SK-N-SH (cell line): ENCODE results near the gene NSMCE1. TPM values are rescaled to one million over a fixed set of nuclear protein-coding genes. Genes with fewer than 3 reads are reported as not detected.

Experiments used
- CTCF ChIA-PET: fragments of 300-600, 350-600 bp; formaldehyde crosslinking; extraction: SDS; loops from one replicate; lab custom pipeline; 2021; lab: Yijun Ruan, JAX
- POLR2A ChIA-PET: fragments of 350-600 bp; sonication (Branson Sonifier 250); formaldehyde crosslinking; extraction: SDS; loops from one replicate; lab custom pipeline; 2020; ENCODE audit warnings: antibody characterized with exemption, inconsistent platforms; lab: Yijun Ruan, JAX
- DNase-seq: peaks from one replicate; pipeline ENCODE4 v3.0.0; 2012
- H2AFZ ChIP-seq: fragments of 200-600 bp; sonication (generic); 2 replicates; pipeline ENCODE4 v1.8.1; 2016; ENCODE audit warnings: antibody characterized with exemption, mild to moderate bottlenecking, low read depth
- H3F3A ChIP-seq: fragments of 200-600 bp; sonication (generic); replicated peaks from 2 replicates; pipeline ENCODE3; 2016; ENCODE audit warnings: antibody characterized with exemption, mild to moderate bottlenecking; ENCODE audit not compliant: insufficient read depth
- H3K27ac ChIP-seq, 2 experiments: fragments of 200-500 bp in 1 of 2; fragments of 200-600 bp in 1 of 2; sonication (Bioruptor generic) in 1 of 2; sonication (generic), shearing (Covaris generic) in 1 of 2; 2 replicates each; pipeline versions ENCODE4 v1.5.1 to v1.6.1; 2014 to 2016; ENCODE audit warnings: low read depth in 2 of 2, inconsistent platforms in 1 of 2, low read length in 1 of 2, mild to moderate bottlenecking in 1 of 2, mixed read lengths in 1 of 2
- H3K27me3 ChIP-seq: fragments of 200-600 bp; sonication (generic), shearing (Covaris generic); 2 replicates; pipeline ENCODE4 v1.6.1; 2016; ENCODE audit warnings: mixed run types; ENCODE audit not compliant: insufficient read depth
- H3K36me3 ChIP-seq, 2 experiments: fragments of 200-500 bp in 1 of 2; fragments of 200-600 bp in 1 of 2; sonication (Bioruptor generic) in 1 of 2; sonication (generic) in 1 of 2; replicated peaks in 1 of 2; 2 replicates each; pipeline versions ENCODE3 to v1.5.1; 2014 to 2016; ENCODE audit warnings: low read length in 1 of 2, mild to moderate bottlenecking in 1 of 2; ENCODE audit not compliant: insufficient read depth in 2 of 2, control insufficient read depth in 1 of 2
- H3K4me1 ChIP-seq, 2 experiments: fragments of 200-500 bp in 1 of 2; fragments of 200-600 bp in 1 of 2; sonication (Bioruptor generic) in 1 of 2; sonication (generic), shearing (Covaris generic) in 1 of 2; 2 replicates each; pipeline versions ENCODE4 v1.5.1 to v1.6.1; 2014 to 2016; ENCODE audit warnings: low read depth in 1 of 2, low read length in 1 of 2, mixed run types in 1 of 2; ENCODE audit not compliant: insufficient read depth in 2 of 2, control insufficient read depth in 1 of 2
- H3K4me2 ChIP-seq: fragments of 200-600 bp; sonication (generic), shearing (Covaris generic); 2 replicates; pipeline ENCODE4 v1.6.1; 2017; ENCODE audit warnings: mixed run types
- H3K4me3 ChIP-seq, 2 experiments: fragments of 200-500 bp in 1 of 2; fragments of 200-600 bp in 1 of 2; sonication (Bioruptor generic) in 1 of 2; sonication (generic), shearing (Covaris generic) in 1 of 2; 2 replicates each; pipeline versions ENCODE4 v1.5.1 to v1.8.1; 2014 to 2016; ENCODE audit warnings: low read depth in 2 of 2, inconsistent platforms in 1 of 2, low read length in 1 of 2, mild to moderate bottlenecking in 1 of 2, mixed read lengths in 1 of 2, moderate library complexity in 1 of 2
- H3K79me2 ChIP-seq: fragments of 200-600 bp; sonication (generic); 2 replicates; pipeline ENCODE4 v1.8.1; 2017; ENCODE audit warnings: mild to moderate bottlenecking; ENCODE audit not compliant: insufficient read depth
- H3K9ac ChIP-seq: fragments of 200-600 bp; sonication (generic); 2 replicates; pipeline ENCODE4 v1.6.1; 2017; ENCODE audit warnings: mixed run types
- H3K9me2 ChIP-seq: fragments of 200-600 bp; sonication (generic); 2 replicates; pipeline ENCODE4 v1.6.1; 2017; ENCODE audit warnings: mixed run types
- H3K9me3 ChIP-seq: fragments of 200-600 bp; sonication (generic); 2 replicates; pipeline ENCODE4 v1.6.1; 2017; ENCODE audit warnings: mixed run types, mild to moderate bottlenecking, moderate library complexity
- H4K20me1 ChIP-seq: fragments of 200-600 bp; sonication (generic); 2 replicates; pipeline ENCODE4 v1.6.1; 2017; ENCODE audit warnings: mild to moderate bottlenecking, mixed run types; ENCODE audit not compliant: insufficient read depth
- EP300 ChIP-seq, 2 experiments: IDR thresholded peaks; 2 replicates each; pipeline versions ENCODE4 v1.4.0 to v1.6.1; 2012; ENCODE audit warnings: borderline replicate concordance in 1 of 2, low read depth in 1 of 2, low read length in 1 of 2
- FOSL2 ChIP-seq: IDR thresholded peaks from 2 replicates; pipeline ENCODE4 v1.4.0; 2012; ENCODE audit warnings: low read depth, mild to moderate bottlenecking, moderate library complexity, borderline replicate concordance
- FOXM1 ChIP-seq: IDR thresholded peaks from 2 replicates; pipeline ENCODE4 v1.4.0; 2012; ENCODE audit warnings: low read depth, mild to moderate bottlenecking
- GABPA ChIP-seq: IDR thresholded peaks from 2 replicates; pipeline ENCODE4 v1.4.0; 2012; ENCODE audit warnings: low read depth, mild to moderate bottlenecking
- MAX ChIP-seq: IDR thresholded peaks from 2 replicates; pipeline ENCODE4 v1.4.0; 2012; ENCODE audit warnings: low read depth
- NFIC ChIP-seq: IDR thresholded peaks from 2 replicates; pipeline ENCODE4 v1.4.0; 2012; ENCODE audit warnings: borderline replicate concordance
- RAD21 ChIP-seq: IDR thresholded peaks from 2 replicates; pipeline ENCODE4 v1.6.1; 2012; ENCODE audit warnings: mild to moderate bottlenecking, low read length
- SIN3A ChIP-seq: IDR thresholded peaks from 2 replicates; pipeline ENCODE4 v1.6.1; 2012; ENCODE audit warnings: low read depth, mild to moderate bottlenecking, low read length, moderate library complexity, borderline replicate concordance
- TAF1 ChIP-seq: IDR thresholded peaks from 2 replicates; pipeline ENCODE4 v1.6.1; 2012; ENCODE audit warnings: low read depth, mild to moderate bottlenecking, low read length, moderate library complexity, borderline replicate concordance
- TCF12 ChIP-seq: IDR thresholded peaks from 2 replicates; pipeline ENCODE4 v1.4.0; 2012
- TEAD4 ChIP-seq: IDR thresholded peaks from 2 replicates; pipeline ENCODE4 v1.4.0; 2012; ENCODE audit warnings: mild to moderate bottlenecking, borderline replicate concordance; ENCODE audit not compliant: insufficient read depth
- USF1 ChIP-seq: IDR thresholded peaks from 2 replicates; pipeline ENCODE4 v1.4.0; 2012; ENCODE audit warnings: low read depth, borderline replicate concordance
- USF2 ChIP-seq: fragments of 150-350 bp; IDR thresholded peaks from 2 replicates; pipeline ENCODE4 v1.6.1; 2017; ENCODE audit warnings: antibody characterized with exemption, low read length, low read depth, borderline replicate concordance
- YY1 ChIP-seq: IDR thresholded peaks from 2 replicates; pipeline ENCODE4 v1.4.0; 2012; ENCODE audit warnings: low read depth, mild to moderate bottlenecking
- ZBTB33 ChIP-seq: IDR thresholded peaks from 2 replicates; pipeline ENCODE4 v1.4.0; 2012; ENCODE audit warnings: low read depth, borderline replicate concordance
- WGBS: methylation state at CpG from one replicate; pipeline ENCODE4 v1.1.6; 2017; ENCODE audit warnings: low lambda C conversion rate; 5-methylcytosine and 5-hydroxymethylcytosine counted together
- polyA plus RNA-seq, 3 experiments: library from polyadenylated mRNA; depleted of rRNA; stranded (reverse); fragments of >200 nt; gene quantifications; 2 replicates each; pipeline ENCODE4 v1.2.3, GENCODE V29; 2012
- TF ChIP-seq, protein P1 (sequence below): IDR thresholded peaks from 2 replicates; pipeline ENCODE4; 2012
- TF ChIP-seq, protein P2 (sequence below): fragments of 150-350 bp; IDR thresholded peaks from 2 replicates; pipeline ENCODE4 v1.6.1; 2016; ENCODE audit warnings: mild to moderate bottlenecking, low read depth, low read length

Gene NSMCE1
- polyA plus RNA-seq, 1 of the 3 experiments (the other 2 are of a cell fraction): 39.8 TPM

GRCh38 chr16:27230562-27231001, 38.0 kb downstream of the NSMCE1 start:
- Histone ChIP-seq H3K4me3 (no peak overlapping the region), H2AFZ (no peak overlapping the region), H3K4me1 (peaks cover 8 to 9% of the 10 kb centered on the region in 2 experiments; a peak in 3 of 4 replicates), H3K27me3 (no peaks in the 10 kb centered on the region), H4K20me1 (no peaks in the 10 kb centered on the region), H3K79me2 (no peaks in the 10 kb centered on the region), H3K9me2 (no peaks in the 10 kb centered on the region), H3K27ac (no peak overlapping the region), H3K36me3 (peaks cover 0 to 27% of the 10 kb centered on the region in 2 experiments), H3K4me2 (no peak overlapping the region), H3F3A (peaks cover 3% of the 10 kb centered on the region), H3K9me3 (no peaks in the 10 kb centered on the region), H3K9ac (no peak overlapping the region)
- WGBS: 98% methylated on average over 14 of the region's 16 CpGs
- TF ChIP-seq EP300 (IDR thresholded peaks at IDR 0.05; ENCODE audit: borderline replicate concordance in 1 of 2, low read depth in 1 of 2, low read length in 1 of 2) (no peak), TAF1 (no peak), GABPA (no peak), MAX (no peak), FOSL2 (no peak), TCF12 (no peak), YY1 (no peak), TEAD4 (no peak), USF1 (no peak), FOXM1 (no peak), SIN3A (no peak), ZBTB33 (no peak), NFIC (no peak), USF2 (no peak), RAD21 (no peak)
- TF ChIP-seq, protein P1, sequence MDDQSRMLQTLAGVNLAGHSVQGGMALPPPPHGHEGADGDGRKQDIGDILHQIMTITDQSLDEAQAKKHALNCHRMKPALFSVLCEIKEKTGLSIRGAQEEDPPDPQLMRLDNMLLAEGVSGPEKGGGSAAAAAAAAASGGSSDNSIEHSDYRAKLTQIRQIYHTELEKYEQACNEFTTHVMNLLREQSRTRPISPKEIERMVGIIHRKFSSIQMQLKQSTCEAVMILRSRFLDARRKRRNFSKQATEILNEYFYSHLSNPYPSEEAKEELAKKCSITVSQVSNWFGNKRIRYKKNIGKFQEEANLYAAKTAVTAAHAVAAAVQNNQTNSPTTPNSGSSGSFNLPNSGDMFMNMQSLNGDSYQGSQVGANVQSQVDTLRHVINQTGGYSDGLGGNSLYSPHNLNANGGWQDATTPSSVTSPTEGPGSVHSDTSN: no peak
- TF ChIP-seq, protein P2, sequence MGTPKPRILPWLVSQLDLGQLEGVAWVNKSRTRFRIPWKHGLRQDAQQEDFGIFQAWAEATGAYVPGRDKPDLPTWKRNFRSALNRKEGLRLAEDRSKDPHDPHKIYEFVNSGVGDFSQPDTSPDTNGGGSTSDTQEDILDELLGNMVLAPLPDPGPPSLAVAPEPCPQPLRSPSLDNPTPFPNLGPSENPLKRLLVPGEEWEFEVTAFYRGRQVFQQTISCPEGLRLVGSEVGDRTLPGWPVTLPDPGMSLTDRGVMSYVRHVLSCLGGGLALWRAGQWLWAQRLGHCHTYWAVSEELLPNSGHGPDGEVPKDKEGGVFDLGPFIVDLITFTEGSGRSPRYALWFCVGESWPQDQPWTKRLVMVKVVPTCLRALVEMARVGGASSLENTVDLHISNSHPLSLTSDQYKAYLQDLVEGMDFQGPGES: no peak
- no peak for DNase-seq
- ChIA-PET CTCF (interaction anchor here (1.1 to 7.2 kb wide), 2 partner anchors 8 to 144 kb away, joined by 3 to 66 read pairs; no protein-coding TSS in a partner anchor), POLR2A (no interaction called here)
